NT2/D1 (cell line): Measurements from ENCODE around the gene GSK3B.

ENCODE experiments used
- DNase-seq: peaks from one replicate; pipeline ENCODE4 v3.0.0-alpha.2; 2011; ENCODE audit warnings: low read depth, low spot score
- H3K27me3 ChIP-seq: 2 replicates; pipeline ENCODE4 v1.6.0; 2011; ENCODE audit warnings: mild to moderate bottlenecking; ENCODE audit not compliant: insufficient read length, insufficient read depth
- H3K36me3 ChIP-seq: 2 replicates; pipeline ENCODE4 v1.6.1; 2011; ENCODE audit warnings: mild to moderate bottlenecking, low read length, mixed read lengths; ENCODE audit not compliant: insufficient read depth, insufficient read length
- H3K4me1 ChIP-seq: 2 replicates; pipeline ENCODE4 v1.5.1; 2011; ENCODE audit not compliant: insufficient read depth, insufficient read length
- H3K4me3 ChIP-seq: 2 replicates; pipeline ENCODE4 v1.5.1; 2011; ENCODE audit warnings: low read depth; ENCODE audit not compliant: insufficient read length
- H3K9ac ChIP-seq: 2 replicates; pipeline ENCODE4 v1.6.0; 2011; ENCODE audit warnings: low read depth; ENCODE audit not compliant: insufficient read length
- H3K9me3 ChIP-seq: 2 replicates; pipeline ENCODE4 v1.5.1; 2011; ENCODE audit warnings: mild to moderate bottlenecking, low read length; ENCODE audit not compliant: insufficient read depth
- SUZ12 ChIP-seq: IDR thresholded peaks from 2 replicates; pipeline ENCODE4 v1.6.1; 2011; ENCODE audit not compliant: insufficient read length, insufficient read depth; ENCODE audit errors: extremely low read depth
- YY1 ChIP-seq: IDR thresholded peaks from 2 replicates; pipeline ENCODE4 v1.6.1; 2011; ENCODE audit not compliant: insufficient read length, insufficient read depth
- ZNF274 ChIP-seq: IDR thresholded peaks from 2 replicates; pipeline ENCODE4 v1.6.1; 2011; ENCODE audit warnings: mild to moderate bottlenecking, low read depth, low read length

The GSK3B gene

DNA sequence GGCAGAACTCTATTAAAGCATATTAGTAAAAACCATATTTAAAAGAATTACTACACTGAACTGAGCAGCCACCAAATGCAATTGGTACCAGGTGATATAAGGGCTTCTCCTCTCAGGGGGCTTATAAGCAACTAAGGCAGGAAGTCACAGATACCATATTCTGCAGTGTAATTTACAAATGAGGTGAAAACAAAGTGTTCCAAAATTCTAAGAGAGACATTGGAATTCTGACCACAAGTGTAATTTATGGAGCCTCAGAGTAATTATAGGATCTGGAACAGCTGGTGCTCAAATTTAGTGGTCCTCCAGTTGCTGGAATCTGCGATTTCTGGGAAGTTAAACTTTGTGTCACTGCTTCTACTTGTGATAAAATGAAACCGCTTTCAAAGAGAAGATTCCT is 315.4 kb downstream of the GSK3B start:
- no peak for TF ChIP-seq SUZ12
- no peak for TF ChIP-seq ZNF274
- no peak for TF ChIP-seq YY1
- no peaks in the 10 kb centered on the region for H3K27me3 ChIP-seq

DNA sequence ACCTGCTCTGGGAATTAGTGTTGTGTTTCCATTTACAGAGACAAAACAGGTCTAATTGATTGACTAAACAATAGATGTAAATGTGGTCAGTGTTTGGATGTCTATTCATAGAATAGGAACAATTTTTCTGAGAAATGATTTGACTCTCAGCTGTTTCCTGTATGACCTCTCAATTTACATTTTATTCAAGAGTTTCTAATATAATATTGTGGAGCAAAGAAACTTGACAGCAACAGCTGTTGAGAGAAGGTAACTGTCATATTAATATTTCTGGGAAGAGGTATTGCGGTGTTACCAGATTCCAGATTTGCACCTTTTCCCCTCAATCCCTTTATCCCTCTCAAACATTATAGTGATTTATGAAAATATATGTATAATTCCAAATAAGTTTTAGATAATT is 316.1 kb downstream of the GSK3B start:
- no peak for DNase-seq
- Histone ChIP-seq H3K4me1 (no peaks in the 10 kb centered on the region), H3K9me3 (peaks cover 15% of the 10 kb centered on the region; the same call in 1 of the 2 replicates), H3K27me3 (no peaks in the 10 kb centered on the region), H3K36me3 (no peaks in the 10 kb centered on the region), H3K9ac (no peak overlapping the region), H3K4me3 (no peak overlapping the region)
- no peak for TF ChIP-seq YY1
- no peak for TF ChIP-seq ZNF274
- no peak for TF ChIP-seq SUZ12

More for the DNA sequence above, 315.4 kb downstream of the GSK3B start:
- no peaks in the 10 kb centered on the region for H3K4me1 ChIP-seq
- H3K9me3 ChIP-seq = peaks cover 15% of the 10 kb centered on the region; the same call in 1 of the 2 replicates
- H3K36me3 ChIP-seq = no peaks in the 10 kb centered on the region
- H3K9ac ChIP-seq = no peak overlapping the region
- no peak for DNase-seq
- no peak overlapping the region for H3K4me3 ChIP-seq

GRCh38 chr3:119776304-119776703 is 317.9 kb downstream of the GSK3B start:
- TF ChIP-seq YY1 (no peak), SUZ12 (no peak), ZNF274 (no peak)
- Histone ChIP-seq H3K4me1 (no peaks in the 10 kb centered on the region), H3K27me3 (no peaks in the 10 kb centered on the region), H3K9me3 (peaks cover 15% of the 10 kb centered on the region; the same call in 1 of the 2 replicates), H3K9ac (no peak overlapping the region), H3K4me3 (no peak overlapping the region), H3K36me3 (no peaks in the 10 kb centered on the region)
- DNase-seq = no peak

DNA sequence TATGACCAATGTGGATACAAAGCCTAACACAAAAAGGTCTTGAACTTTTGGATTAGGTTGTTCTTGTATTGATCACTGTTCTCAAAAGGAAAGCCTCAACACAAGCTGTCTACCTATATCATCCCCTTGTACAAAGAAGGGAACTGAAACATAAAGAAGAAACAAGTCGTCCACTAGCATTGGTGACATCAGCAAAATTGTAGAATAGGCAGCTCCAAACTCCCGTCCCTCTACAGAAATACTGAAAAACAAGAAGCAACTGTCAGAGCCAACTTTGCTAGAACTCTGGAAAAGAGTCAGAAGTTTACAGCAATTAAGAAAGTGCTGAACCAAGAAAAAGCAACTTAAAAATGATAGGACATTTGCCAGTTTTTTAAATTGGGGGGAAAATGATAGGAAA is 319.8 kb downstream of the GSK3B start:
- Histone ChIP-seq H3K9ac (no peak overlapping the region), H3K9me3 (peaks cover 15% of the 10 kb centered on the region; the same call in 1 of the 2 replicates), H3K36me3 (no peaks in the 10 kb centered on the region), H3K4me3 (no peak overlapping the region), H3K27me3 (no peaks in the 10 kb centered on the region), H3K4me1 (no peaks in the 10 kb centered on the region)
- no peak for TF ChIP-seq ZNF274
- TF ChIP-seq SUZ12 = no peak
- no peak for TF ChIP-seq YY1
- DNase-seq = no peak
